Activated naive CD4-positive, alpha-beta T cell treated with Interleukin-2 at 50 U/mL for 16 hours (primary cell): ENCODE measurements around the gene ORAI2.
"Not testable (repeated sequence)": the region's sequence is repeated elsewhere in the genome, so short reads cannot be mapped to it uniquely, and the experiment has no call there.

ENCODE experiments used
- DNase-seq: peaks from one replicate; pipeline ENCODE4 v3.0.0-alpha.2; 2020

The ORAI2 gene

DNA sequence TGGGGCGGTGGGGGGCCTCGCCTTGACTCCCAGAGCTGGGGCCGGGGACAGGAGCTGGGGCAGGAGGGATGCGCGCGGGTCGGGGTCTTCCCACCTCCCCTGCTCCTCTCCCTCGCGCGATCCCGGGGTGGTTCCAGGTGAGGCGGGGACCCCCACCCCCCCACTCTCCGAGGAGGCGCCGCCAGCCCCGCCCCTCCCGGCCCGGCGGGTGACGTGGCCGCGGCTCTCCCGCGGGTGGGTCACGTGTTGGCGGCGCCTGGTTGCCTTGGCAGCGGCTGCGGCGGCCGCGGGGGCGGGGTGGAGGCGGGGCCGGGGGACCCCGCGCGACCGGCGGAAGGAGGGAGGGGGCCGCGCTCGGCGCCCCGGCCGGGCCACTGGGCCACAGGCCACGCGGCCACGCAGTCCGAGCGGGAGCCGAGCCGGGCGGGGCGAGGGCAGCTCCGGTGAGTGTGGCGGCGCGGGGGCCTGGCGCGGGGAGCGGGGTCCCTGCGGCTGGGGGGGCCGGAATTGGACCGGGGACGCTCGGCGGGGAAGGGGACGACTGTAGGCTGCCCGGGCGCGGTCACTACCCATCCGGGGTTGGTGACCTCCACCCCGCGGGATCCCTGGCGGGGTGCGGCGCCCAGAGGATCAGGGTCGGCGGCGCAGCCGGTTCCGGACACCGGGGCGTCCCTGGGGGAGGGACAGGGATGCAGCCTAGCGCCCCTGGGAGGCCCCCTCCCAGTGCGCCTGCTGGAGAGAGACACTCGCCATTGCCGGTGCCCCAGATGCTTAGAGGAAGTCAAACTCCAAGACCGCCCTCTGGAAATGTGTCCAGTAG is at the start of gene ORAI2:
ORAI2 (plus strand) TSS at position 357 of the 820 bp plus-strand sequence. CDS start 5,382 bp downstream, outside the sequence.
- DNase-seq = peak; percentile 89

DNA sequence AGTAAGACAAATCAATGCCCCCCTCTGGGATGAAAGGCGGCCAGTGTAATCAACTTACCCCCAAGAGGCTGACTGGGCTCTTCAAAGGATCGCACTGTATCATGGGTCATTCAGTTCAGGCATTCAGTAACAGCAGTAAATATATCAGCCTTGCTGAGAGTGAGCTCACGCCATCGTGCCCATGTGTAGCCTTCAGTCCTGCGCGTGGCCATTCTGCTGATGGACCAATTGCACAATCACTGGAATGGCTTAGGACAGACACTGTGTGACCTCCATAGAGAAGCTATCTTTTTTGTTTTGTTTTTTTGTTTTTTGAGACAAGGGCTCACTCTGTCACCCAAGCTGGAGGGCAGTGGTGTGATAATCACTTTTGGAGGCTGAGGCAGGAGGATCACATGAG is 46.3 kb upstream of the ORAI2 start:
- DNase-seq = no peak

DNA sequence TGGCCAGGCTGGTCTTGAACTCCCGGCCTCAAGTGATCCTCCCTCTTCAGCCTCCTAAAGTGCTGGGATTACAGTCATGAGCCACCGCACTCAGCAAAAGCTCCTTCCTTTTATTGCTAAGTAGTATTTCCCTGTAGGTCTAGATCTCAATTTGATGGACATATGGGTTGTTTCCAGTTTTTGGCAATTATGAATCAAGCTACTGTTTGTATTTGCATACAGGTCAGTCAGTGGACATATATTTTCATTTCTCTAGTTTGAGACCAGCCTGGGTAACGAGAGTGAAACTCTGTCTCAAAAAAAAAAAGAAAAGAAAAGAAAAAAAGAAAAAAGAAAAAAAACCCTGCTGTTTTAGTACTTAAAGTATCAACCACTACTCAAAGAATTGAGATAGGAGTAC is 43.6 kb upstream of the ORAI2 start:
- DNase-seq = no peak

DNA sequence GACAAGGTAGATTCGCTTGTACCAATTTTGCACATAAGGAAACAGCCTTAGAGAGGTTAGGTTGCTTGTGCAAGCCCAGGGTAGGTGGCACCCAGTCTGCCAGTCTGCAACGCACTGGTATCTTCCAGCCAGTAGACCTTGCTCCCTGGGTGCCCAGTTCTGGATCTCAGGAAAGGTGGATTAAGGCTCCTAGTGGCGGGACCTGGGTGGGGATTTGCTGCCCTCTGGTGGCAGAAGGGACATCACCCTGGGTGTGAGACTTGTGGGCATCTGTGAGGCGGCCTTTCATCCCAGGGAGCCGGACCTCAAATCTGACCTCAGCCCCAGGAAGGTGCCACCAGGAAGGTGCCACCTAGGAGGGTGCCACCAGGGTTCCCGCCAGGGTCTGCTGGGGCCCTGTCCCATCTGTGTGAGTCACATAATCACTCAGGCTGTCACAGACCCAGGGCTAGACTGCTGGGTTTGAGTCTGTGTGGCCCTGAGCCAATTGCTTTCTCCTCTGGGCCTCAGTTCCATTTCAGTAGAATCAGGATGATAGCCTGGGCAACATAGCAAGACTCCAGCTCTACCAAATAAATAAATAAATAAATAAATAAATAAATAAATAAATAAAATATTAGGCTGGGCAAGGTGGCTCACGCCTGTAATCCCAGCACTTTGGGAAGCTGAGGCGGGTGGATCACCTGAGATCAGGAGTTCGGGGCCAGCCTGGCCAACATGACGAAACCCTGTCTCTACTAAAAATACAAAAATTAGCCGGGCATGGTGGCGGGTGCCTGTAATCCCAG is 42.5 kb upstream of the ORAI2 start:
- peak; percentile 70 for DNase-seq

DNA sequence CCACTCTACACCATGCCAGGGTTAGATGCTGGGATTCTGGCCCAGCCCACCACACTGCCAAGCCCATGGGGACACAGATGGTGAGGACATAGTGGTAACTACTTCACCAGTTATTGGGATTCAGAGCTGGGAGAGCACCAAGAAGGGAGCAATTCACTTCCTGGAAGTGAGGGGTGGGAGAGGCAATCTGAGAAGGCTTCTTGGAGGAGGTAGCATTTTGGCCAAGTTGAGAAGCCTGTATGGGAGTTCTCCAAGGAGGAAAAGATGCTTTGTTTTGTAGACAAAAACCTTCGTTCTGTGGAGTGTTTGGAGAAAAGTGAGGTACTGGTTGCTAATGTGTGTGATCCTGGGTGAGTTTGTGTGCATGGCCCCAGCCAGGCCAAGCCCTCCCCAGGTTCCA is 41.0 kb upstream of the ORAI2 start:
- no peak for DNase-seq

DNA sequence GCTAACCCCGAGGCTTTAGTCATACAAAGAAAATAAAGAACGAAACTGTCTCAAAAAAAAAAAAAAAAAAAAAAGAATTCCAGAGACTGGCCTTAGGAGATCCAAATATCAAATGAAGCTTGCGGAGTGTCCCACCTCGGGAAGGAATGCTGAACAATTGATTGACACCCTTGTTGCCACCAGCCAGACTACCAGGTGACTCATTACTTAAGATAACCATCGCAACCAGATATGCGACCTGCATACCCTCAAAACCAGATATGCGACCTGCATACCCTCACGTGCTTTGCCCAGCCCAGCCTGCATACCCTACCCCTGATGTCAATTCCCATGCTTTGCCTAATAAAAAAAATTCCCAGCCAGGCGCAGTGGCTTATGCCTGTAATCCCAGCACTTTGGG is 39.9 kb upstream of the ORAI2 start:
- no peak for DNase-seq

DNA sequence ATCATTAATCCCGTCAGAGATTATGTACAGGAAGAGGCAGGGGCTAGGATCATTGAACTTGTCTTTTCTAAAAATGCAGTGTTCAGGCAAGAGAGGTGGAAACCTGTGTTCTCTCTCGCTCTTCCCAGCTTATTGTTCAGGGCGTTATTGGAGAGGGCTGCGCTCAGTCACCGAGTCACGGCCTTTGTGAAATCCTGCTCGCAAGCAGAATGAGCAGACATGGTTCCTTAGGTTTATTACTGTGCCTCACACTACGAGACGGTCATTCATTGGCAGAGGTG is 37.8 kb upstream of the ORAI2 start:
- DNase-seq = no peak

DNA sequence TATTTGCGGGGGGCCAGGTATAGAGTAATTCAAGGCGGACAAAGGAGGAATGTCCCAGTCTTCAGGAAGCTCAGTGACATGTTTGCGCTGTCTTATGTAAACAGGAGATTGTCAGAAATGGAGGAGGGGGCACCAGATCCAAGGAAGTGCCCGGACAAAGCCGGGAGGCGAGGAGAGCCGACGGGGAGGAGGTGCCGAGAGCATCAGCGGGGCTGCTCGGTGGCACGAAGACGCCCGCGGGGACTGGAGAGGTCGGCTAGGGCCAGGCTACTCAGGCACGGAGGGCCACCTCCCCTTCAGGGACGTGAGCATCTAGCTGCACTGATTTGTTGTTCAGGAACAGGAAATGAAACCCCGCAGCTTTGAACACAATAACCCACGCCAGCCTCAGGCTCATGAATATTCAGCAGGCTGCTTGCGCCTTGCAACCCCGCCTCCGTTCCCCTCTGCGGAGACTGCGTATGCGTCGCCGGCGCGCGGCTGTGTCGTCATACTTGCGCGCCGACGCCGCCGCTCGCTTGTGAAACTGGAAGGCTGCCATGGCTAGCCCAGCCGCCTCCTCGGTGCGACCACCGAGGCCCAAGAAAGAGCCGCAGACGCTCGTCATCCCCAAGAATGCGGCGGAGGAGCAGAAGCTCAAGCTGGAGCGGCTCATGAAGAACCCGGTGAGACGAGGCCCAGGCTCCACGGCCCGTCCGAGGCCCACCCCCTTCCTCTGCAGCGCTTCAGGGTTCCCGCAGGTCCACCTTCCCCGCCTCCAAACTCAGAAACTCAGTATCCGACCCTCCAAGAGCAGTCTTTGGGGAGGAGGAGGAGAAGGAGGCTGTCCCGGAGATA is 37.3 kb upstream of the ORAI2 start, which contains the start of gene PRKRIP1:
PRKRIP1 (plus strand) TSS at position 491 of the 837 bp plus-strand sequence; CDS start at position 540, 49 bp downstream.
- DNase-seq = peak; percentile 87

DNA sequence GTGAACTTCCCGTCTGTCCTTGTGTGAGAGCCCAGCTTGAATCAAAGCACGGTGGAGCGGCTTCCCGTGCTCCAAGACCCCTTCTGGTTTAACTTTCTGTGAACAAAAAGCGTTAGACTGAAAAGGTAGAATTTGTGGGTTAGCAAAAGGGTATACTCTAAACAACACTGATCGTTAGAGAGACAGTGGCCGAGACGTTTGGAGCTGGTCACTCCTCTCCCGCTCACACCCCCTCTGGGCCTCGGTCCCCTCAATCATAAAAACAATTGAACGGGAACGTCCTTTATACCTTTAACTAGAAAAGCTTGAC is 36.7 kb upstream of the ORAI2 start:
- no peak for DNase-seq

DNA sequence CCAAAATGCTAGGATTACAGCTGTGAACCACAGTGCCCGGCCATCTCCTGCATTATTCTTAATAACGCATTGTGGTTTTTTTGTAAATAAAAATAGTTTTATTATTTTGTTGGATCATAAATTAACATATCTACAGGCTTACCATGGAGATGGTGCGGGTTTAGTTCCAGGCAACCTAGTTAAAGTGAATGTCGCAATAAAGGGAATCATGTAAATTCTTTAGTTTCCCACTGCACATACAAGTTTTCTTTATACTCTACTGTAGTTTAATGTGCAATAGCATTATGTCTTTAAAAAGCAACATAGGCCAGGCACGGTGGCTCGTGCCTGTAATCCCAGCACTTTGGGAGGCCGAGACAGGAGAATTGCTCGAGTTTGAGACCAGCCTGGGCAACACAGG is 34.8 kb upstream of the ORAI2 start:
- DNase-seq = no peak

DNA sequence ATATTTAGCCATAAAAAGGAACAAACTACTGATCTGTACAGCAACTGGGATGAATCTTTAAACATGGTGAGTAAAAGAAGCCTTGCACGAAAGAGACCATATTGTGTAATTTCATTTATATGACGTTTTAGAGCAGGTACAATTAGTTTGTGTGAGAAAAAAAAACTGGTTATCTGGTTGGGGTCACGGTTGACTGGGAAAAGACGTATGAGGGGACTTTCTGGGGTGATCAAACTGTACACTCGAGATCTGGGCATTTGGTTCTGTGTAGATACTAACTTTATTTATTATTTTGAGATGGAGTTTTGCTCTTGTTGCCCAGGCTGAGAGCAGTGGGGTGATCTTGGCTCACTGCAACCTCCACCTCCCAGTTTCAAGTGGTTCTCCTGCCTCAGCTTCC is 33.0 kb upstream of the ORAI2 start:
- no peak for DNase-seq

DNA sequence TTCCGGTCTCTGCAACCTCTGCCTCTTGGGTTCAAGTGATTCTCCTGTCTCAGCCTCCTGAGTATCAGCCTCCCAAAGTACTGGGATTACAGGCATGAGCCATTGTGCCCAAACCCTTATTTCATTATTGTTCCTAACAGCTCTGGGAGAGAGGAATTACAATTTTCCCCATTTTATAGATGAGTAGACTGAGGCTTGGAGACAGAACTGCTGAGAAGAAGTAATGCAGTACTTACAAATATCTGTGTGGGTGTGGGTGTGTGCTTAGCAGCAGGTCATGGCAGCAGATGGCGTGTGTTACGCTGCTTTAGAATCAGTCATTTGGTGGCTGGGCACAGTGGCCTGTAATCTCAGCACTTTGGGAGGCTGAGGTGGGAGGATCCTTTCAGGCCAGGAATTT is 29.8 kb upstream of the ORAI2 start:
- no peak for DNase-seq

DNA sequence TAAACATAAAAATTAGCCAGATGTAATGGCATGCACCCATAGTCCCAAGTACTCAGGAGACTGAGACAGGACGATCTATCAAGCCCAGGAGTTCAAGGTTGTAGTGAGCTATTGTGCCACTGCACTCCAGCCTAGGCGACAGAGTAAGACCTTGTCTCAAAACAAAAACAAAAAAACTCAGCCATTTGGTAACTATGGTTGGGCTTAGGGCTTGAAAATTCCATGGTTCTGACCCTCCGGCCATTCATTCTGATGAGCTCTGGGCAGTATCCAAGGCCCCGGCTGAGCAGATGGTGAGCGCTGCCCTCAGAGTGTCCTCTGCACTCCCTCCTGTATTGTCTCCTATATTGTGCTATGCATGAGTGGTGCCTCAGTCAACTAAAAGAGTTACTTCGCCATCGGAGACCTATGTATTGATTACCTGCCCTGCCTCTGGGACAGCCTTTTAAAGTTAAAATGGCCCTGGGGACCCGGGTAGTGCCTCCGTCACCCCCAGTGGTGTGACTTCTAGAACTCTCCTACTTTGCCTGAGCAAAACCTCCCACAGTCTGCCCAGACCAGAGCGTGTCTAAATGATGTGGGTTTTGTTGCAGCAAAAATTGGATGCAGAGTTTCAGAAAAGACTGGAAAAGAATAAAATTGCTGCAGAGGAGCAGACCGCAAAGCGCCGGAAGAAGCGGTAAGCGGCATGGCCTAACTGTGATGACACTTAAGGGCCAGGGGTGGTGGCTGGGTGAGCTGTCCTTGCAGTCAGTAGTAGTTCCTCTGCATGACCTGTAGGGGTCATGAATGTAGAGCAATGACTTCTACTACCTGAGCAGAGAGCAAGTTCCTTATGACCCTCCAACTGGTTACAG is 29.1 kb upstream of the ORAI2 start:
- DNase-seq = peak; percentile 49

DNA sequence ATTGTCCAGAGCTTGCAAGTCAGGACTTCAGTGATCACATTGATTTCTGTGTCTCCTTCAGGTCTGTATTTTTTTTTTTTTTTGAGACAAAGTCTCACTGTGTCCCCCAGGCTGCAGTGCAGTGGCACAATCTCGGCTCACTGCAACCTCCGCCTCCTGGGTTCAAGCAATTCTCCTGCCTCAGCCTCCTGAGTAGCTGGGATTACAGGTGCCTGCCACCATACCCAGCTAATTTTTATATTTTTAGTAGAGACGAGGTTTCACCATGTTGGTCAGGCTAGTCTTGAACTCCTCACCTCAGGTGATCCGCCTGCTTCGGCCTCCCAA is 28.6 kb upstream of the ORAI2 start:
- not testable (repeated sequence) for DNase-seq

DNA sequence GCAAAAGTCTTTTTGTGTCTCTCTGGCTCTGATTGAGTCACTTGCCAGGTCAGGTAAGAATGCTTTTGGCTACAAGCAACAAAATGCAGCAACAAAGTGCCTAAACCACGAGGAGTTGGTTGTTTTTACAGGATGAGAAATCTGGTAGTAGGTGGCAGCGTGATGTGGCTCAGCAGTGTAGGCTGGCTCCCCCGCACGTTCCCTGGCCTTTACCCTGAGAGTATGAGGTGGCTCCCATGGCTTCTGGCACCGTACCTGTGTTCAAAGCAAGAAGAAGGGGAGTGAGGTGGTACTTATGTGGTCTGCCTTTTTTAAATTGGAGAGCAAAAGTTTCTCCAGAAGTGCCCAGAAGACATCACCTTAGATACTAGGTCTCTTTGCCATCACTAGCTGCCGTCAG is 25.5 kb upstream of the ORAI2 start:
- DNase-seq = no peak

DNA sequence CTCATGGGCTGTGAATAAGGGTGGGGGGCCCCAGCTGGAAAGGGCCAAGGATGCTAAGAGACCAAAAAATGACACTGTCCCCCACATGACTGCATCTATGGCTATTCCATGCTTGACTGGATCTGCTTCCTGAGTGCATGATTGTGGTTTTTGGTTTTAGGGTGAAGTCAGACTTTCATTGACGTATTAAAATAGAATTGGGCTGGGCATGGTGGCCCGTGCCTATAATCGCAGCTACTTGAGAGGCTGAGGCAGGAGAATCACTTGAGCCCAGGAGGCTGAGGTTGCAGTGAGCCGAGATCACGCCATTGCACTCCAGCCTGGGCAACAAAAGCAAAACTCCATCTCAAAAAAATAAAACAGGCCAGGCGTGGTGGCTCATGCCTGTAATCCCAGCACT is 24.8 kb upstream of the ORAI2 start:
- DNase-seq = not testable (repeated sequence)

DNA sequence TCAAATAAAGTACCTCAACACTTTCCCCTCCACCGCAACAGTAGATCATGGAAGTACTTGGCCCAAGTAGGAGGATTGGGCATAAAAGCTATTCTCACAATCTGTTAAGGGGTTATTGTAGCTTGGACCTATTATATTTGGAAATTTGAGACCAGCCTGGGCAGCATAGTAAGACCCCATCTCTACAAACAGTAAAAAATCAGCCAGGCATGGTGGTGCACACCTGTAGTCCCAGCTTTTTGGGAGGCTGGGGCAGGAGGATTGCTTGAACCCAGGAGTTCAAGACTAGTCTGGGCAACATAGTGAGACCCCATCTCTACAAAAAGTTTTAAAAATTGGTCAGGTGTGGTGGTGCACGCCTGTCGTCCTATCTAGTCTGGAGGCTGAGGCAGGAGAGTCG is 24.0 kb upstream of the ORAI2 start:
- DNase-seq = no peak

DNA sequence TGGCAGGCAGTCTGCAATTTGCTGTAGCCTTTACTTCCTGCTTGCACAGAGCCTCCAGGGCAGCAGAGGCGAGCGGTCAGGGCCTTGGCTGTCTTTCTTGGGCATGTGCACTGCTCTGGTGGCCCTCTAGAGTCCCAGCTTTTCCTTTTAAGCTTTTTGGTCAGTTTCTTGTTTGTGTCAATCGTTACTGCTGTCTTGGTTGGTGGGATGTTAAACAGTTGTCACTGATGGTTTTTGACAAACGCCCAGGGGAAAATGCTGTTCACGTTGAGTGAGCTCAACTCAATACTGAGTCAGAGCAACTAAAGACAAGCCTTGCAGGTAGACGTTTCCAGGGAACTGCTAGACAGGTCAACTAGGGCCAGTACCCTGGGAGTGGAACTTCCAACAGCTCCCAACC is 23.3 kb upstream of the ORAI2 start:
- DNase-seq = no peak

DNA sequence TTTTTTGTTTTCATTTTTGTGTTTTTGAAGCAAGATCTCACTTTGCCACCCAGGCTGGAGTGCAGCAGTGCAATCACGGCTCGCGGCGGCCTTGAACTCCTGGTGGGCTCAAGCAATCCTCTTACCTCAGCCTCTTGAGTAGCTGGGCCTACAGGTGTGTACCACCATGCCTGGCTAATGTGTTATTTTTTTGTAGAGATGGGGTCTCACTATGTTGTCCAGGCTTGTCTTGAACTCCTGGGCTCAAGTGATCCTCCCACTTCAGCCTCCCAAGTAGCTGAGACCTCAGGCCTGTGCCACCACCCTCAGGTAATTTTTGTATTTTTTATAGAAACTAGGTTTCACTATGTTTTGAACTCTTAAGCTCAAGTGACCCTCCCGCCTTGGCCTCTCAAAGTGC is 22.5 kb upstream of the ORAI2 start:
- no peak for DNase-seq

DNA sequence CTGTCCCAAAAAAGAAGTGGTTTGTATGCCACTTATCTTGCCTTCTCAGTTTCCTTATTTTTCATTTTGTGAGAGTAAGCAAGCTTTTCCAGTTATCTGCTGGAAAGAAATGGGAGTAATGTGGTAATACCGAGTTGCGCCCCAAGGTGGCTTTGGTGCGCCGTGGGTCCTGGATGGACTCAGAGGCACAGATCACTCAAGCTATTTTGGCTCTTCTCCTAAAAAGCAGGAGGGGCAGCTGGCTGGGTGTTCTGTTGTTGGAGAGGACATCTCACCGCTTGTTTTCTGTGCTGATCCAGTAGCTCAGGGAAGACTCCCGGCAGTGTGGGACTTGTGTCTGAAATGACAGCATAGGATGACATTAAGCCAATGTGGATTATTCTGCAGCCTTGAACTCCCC is 20.8 kb upstream of the ORAI2 start:
- peak; percentile 40 for DNase-seq

DNA sequence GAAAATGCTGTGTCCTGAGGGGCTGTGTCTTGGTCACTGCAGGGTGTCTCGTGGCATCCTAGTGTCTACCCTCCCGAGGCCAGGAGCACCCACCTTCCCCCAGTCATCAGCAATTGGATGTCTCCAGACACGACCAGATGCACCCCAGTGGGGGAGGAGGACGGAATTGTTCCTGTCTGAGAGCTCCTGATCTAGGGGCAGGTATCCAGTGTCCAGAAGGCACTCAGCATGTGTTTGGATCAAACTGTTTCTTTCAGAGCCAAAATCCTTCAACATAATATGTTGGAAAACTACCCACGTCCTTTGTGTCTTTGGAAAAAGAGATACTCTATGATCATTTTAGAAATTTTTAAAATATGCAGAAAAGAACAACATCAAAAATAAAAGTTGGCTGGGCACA is 20.3 kb upstream of the ORAI2 start:
- no peak for DNase-seq

DNA sequence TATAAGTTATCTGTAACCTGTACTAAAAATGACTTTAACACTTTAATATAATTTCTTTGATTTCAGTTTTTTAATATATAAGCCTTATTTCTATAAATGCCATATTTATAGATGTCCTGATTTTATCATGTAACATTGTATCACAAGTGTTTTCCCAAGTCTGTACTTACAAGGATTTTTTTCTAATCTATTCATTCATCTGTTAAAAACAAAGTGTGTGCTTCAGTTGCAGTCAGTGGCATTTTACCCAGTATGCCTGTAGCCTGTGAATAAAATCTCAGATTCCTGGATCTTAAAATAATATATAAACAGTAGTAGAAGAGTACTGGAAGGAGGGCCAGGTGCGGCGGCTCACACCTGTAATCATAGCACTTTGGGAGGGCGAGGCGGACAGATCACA is 19.8 kb upstream of the ORAI2 start:
- no peak for DNase-seq

DNA sequence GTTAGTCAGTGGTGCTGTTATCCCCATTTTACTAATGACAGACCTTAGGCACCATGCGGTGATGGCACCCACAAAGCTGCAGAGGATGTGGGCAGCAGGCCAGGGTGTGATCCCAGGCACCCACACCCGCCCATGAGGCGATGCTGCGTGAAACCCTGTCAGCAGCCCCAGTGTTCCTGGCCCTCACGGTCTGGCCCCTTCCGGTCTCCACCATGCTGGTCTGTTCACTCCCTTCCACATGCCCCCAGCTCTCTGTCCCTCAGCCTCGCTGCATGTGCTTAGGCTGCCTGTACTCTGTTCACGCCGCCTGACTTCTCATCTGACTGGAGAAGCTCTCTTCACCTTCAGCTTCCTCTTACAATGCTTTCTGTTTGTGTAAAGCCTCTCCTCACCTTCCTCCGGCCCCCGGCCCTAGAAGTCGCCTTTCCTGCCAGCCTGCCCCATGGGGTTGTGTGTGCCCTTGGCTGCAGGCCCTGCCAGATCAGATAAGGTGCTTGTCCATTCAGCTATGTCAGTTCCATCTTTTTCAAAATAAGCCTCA is 17.6 kb upstream of the ORAI2 start:
- peak; percentile 66 for DNase-seq
